Keratinocyte (primary cell): ENCODE measurements around the gene SAV1. TPM values are rescaled to one million over a fixed set of nuclear protein-coding genes. Genes with fewer than 3 reads are reported as not detected.

Experiments
- DNase-seq: peaks from one replicate; pipeline ENCODE4 v3.0.0-alpha.2; 2011; ENCODE audit warnings: low read depth, missing footprints, low spot score
- FAIRE-seq: peaks from 2 replicates; lab custom pipeline; 2011; peaks lifted over from hg19 to GRCh38; lab: Jason Lieb, UNC
- H2AFZ ChIP-seq: 2 replicates; pipeline ENCODE4 v1.6.0; 2012; ENCODE audit warnings: low read length, control low read depth, inconsistent platforms; ENCODE audit not compliant: control insufficient read depth
- H3K27ac ChIP-seq: 2 replicates; pipeline ENCODE4 v1.5.1; 2011; ENCODE audit warnings: low read length; ENCODE audit not compliant: control insufficient read depth, insufficient read depth
- H3K27me3 ChIP-seq: 3 replicates; pipeline ENCODE4 v1.6.0; 2011; ENCODE audit warnings: low read length; ENCODE audit not compliant: control insufficient read depth, insufficient read depth; ENCODE audit errors: extremely low read depth
- H3K36me3 ChIP-seq, 2 experiments: 2 replicates in 1 of 2; 3 replicates in 1 of 2; pipeline ENCODE4 v1.5.1; 2011; ENCODE audit warnings: low read length in 2 of 2, mild to moderate bottlenecking in 1 of 2; ENCODE audit not compliant: control insufficient read depth in 2 of 2, insufficient read depth in 2 of 2; ENCODE audit errors: extremely low read depth in 1 of 2
- H3K4me1 ChIP-seq: 3 replicates; pipeline ENCODE4 v1.5.1; 2011; ENCODE audit warnings: low read length; ENCODE audit not compliant: control insufficient read depth, insufficient read depth; ENCODE audit errors: extremely low read depth
- H3K4me2 ChIP-seq: 3 replicates; pipeline ENCODE4 v1.6.0; 2011; ENCODE audit warnings: low read depth, low read length; ENCODE audit not compliant: control insufficient read depth, insufficient read depth; ENCODE audit errors: extremely low read depth
- H3K4me3 ChIP-seq, 3 experiments: fragments of 200-600 bp in 1 of 3; sonication (generic) in 1 of 3; 2 replicates in 2 of 3; 3 replicates in 1 of 3; pipeline ENCODE4 v1.5.1; 2011 to 2016; ENCODE audit warnings: low read length in 3 of 3, mild to moderate bottlenecking in 3 of 3, control low read depth in 2 of 3, inconsistent platforms in 1 of 3, low read depth in 1 of 3, mixed read lengths in 1 of 3, mixed run types in 1 of 3, moderate library complexity in 1 of 3; ENCODE audit not compliant: control insufficient read depth in 2 of 3, insufficient read depth in 2 of 3; ENCODE audit errors: extremely low read depth in 1 of 3
- H3K79me2 ChIP-seq: 2 replicates; pipeline ENCODE4 v1.6.0; 2012; ENCODE audit warnings: low read length; ENCODE audit not compliant: control insufficient read depth, insufficient read depth
- H3K9ac ChIP-seq: 3 replicates; pipeline ENCODE4 v1.6.0; 2011; ENCODE audit warnings: low read length; ENCODE audit not compliant: control insufficient read depth, insufficient read depth; ENCODE audit errors: extremely low read depth
- H3K9me1 ChIP-seq: 3 replicates; pipeline ENCODE4 v1.6.0; 2011; ENCODE audit warnings: low read length; ENCODE audit not compliant: control insufficient read depth, insufficient read depth; ENCODE audit errors: extremely low read depth
- H3K9me3 ChIP-seq: 2 replicates; pipeline ENCODE4 v1.5.1; 2012; ENCODE audit warnings: low read depth, low read length; ENCODE audit not compliant: control insufficient read depth
- H4K20me1 ChIP-seq: 3 replicates; pipeline ENCODE4 v1.6.0; 2011; ENCODE audit warnings: low read length; ENCODE audit not compliant: control insufficient read depth, insufficient read depth; ENCODE audit errors: extremely low read depth
- EZH2 ChIP-seq: IDR thresholded peaks from one replicate; pipeline ENCODE4 v1.6.1; 2012; ENCODE audit warnings: inconsistent platforms, mild to moderate bottlenecking, low read length, moderate library complexity
- dilution Hi-C: fragments of 300-500 bp; cut with MboI; formaldehyde crosslinking; loops from one replicate; pipeline ENCODE4 v1.7.0; 2020; ENCODE audit warnings: low sequenced_read_pairs; ENCODE audit not compliant: extremely low pct_ligation_motif_present
- polyA plus RNA-seq, 5 experiments: library from polyadenylated mRNA; depleted of rRNA in 3 of 5; stranded (reverse) in 3 of 5; stranded (forward) in 1 of 5; unstranded in 1 of 5; fragments of >200 nt; gene quantifications; 1 replicate in 1 of 5; 2 replicates in 3 of 5; 3 replicates in 1 of 5; pipeline versions ENCODE4 v1.2.1 to v1.2.3, GENCODE V29; 2011 to 2012; ENCODE audit warnings: missing spikeins in 2 of 5, low read depth in 1 of 5, low replicate concordance in 1 of 5
- TF ChIP-seq, protein P1 (sequence below), 3 experiments: IDR thresholded peaks in 1 of 3; conservative IDR thresholded peaks in 1 of 3; optimal IDR thresholded peaks in 1 of 3; 2 replicates in 2 of 3; 3 replicates in 1 of 3; pipeline versions ENCODE3 to v1.5.1; 2011; ENCODE audit warnings: low read length in 3 of 3, mild to moderate bottlenecking in 3 of 3, moderate library complexity in 2 of 3, control low read depth in 1 of 3, inconsistent platforms in 1 of 3; ENCODE audit not compliant: insufficient read depth in 2 of 3; ENCODE audit errors: extremely low read depth in 1 of 3

Gene SAV1
- polyA plus RNA-seq, 1 donor (not counting 4 experiments of a cell fraction or from before 2014, with no cell fraction given): 26.0 TPM

DNA sequence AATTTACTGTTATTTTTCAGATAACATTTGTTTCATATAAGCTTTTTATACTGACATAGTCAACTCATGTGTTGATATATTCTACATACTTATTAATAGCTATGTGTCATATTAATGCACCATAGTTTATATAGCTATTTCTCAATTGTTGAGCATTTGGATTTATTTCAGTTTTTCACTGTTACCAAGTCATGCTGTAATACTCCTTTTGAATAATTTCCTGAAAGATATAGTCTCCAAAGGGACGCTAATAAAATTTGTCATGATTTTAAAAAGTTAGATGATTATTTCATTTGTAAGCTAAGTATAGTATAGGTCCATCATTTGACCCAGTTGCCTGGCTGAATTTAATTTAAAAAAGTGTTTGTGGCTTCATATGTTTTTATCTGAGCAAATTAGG lies 60.3 kb downstream of the SAV1 start:
- FAIRE-seq: no peak
- H3K27ac ChIP-seq: no peak overlapping the region
- dilution Hi-C loops: no loop called here

DNA sequence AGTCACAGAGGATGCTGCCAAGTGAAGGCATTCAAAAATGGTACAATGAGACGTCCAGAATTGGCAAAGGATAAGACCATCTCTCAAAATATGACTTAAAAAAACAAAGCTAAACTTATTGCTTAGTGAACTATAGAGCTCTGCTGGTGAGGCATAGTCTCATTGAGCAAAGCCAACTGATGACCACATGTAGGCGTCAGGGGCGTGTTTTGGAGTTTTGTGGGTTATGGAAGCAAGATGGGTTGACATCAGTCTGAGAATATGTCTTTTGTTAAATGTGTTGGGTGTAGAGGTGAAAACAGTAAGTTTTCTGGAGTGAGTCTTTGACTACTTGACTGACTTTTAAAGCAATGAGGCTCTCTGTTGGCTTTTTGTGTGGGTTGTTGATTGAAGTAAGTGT lies 60.9 kb downstream of the SAV1 start:
- H4K20me1 ChIP-seq: no peaks in the 10 kb centered on the region
- dilution Hi-C loops: no loop called here
- H3K36me3 ChIP-seq: no peaks in the 10 kb centered on the region
- TF ChIP-seq, protein P1, sequence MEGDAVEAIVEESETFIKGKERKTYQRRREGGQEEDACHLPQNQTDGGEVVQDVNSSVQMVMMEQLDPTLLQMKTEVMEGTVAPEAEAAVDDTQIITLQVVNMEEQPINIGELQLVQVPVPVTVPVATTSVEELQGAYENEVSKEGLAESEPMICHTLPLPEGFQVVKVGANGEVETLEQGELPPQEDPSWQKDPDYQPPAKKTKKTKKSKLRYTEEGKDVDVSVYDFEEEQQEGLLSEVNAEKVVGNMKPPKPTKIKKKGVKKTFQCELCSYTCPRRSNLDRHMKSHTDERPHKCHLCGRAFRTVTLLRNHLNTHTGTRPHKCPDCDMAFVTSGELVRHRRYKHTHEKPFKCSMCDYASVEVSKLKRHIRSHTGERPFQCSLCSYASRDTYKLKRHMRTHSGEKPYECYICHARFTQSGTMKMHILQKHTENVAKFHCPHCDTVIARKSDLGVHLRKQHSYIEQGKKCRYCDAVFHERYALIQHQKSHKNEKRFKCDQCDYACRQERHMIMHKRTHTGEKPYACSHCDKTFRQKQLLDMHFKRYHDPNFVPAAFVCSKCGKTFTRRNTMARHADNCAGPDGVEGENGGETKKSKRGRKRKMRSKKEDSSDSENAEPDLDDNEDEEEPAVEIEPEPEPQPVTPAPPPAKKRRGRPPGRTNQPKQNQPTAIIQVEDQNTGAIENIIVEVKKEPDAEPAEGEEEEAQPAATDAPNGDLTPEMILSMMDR (optimal IDR thresholded peaks at IDR 0.05 in 1 of 3, IDR thresholded peaks at IDR 0.05 in 1 of 3, conservative IDR thresholded peaks at IDR 0.05 in 1 of 3; ENCODE audit: extremely low read depth in 1 of 3, insufficient read depth in 2 of 3, low read length in 3 of 3): no peak
- no peak for TF ChIP-seq EZH2
- FAIRE-seq (no peak), DNase-seq (no peak)
- H3K9me3 ChIP-seq: no peaks in the 10 kb centered on the region
- H3K27me3 ChIP-seq: no peaks in the 10 kb centered on the region
- no peak overlapping the region for H2AFZ ChIP-seq
- no peak overlapping the region for H3K9ac ChIP-seq
- H3K4me3 ChIP-seq: no peak overlapping the region
- no peaks in the 10 kb centered on the region for H3K79me2 ChIP-seq
- no peak overlapping the region for H3K4me2 ChIP-seq
- H3K27ac ChIP-seq: no peak overlapping the region
- peaks cover 1% of the 10 kb centered on the region for H3K4me1 ChIP-seq
- no peaks in the 10 kb centered on the region for H3K9me1 ChIP-seq

More for the DNA sequence above, 60.3 kb downstream of the SAV1 start:
- H3K9me3 ChIP-seq: no peaks in the 10 kb centered on the region
- H3K36me3 ChIP-seq: no peaks in the 10 kb centered on the region
- no peak overlapping the region for H2AFZ ChIP-seq
- H3K27me3 ChIP-seq: no peaks in the 10 kb centered on the region
- H3K4me2 ChIP-seq: no peak overlapping the region
- no peaks in the 10 kb centered on the region for H3K9me1 ChIP-seq
- DNase-seq: no peak
- no peak overlapping the region for H3K9ac ChIP-seq
- no peak overlapping the region for H3K4me3 ChIP-seq
- H3K79me2 ChIP-seq: no peaks in the 10 kb centered on the region
- TF ChIP-seq, protein P1 (optimal IDR thresholded peaks at IDR 0.05 in 1 of 3, IDR thresholded peaks at IDR 0.05 in 1 of 3, conservative IDR thresholded peaks at IDR 0.05 in 1 of 3; ENCODE audit: extremely low read depth in 1 of 3, insufficient read depth in 2 of 3, low read length in 3 of 3): no peak
- TF ChIP-seq EZH2: no peak
- H3K4me1 ChIP-seq: no peaks in the 10 kb centered on the region
- no peaks in the 10 kb centered on the region for H4K20me1 ChIP-seq
